Measurements from ENCODE around the gene ACOT7. TPM values are rescaled to one million over a fixed set of nuclear protein-coding genes. Genes with fewer than 3 reads are reported as not detected.
A peak's percentile ranks its signal among the peaks of the same experiment; 100 is the strongest.

Gene ACOT7
- total and polyA plus RNA-seq, 2 of the 13 experiments (the other 11 are each of a cell fraction or from before 2014, with no cell fraction given), result 33.0 to 55.8 TPM

DNA sequence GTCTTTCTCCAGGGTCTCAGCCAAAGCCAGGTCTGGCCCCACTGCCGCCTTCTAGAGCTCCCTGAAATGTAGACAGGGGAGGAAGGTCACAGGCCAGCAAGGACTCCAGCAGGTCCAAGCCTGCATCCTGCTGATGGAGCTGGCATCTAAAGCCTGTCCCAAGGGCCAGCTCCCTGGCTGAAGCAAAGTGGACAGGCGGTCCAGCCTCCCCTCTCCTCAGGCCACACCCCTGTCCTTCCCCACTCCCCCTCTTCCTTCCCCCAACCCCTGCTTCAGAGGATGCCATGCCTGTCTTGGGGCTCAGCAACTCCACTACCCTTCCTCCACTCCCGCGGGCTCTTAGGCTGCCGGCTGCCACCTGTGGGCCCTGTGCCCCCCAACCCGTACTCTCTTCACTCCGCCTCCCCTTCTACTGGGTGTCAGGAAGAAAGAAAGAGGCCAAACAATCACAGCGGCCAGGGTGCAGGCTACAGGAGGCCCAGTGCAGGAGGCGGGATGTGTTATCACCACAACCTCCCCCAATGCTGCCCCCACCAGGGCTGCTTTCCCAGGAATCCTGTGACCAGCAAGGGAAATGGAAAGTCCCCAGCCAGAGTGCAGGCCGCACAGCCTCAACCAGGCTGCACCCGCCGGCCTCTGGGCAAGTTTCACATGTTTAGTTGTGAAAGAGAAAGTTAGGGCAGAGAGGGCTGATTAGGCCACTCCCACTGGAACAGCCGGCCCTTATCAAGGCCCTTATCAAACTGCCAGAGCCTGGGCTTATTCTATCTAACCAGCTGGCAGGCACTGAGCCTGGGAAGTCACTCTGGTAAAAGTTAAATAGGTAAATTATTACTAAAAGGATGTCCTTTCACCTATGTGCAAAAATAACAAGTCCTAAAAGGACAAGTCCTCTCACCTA is 34.1 kb downstream of the ACOT7 start (continued):
- TF ChIP-seq, protein P1, sequence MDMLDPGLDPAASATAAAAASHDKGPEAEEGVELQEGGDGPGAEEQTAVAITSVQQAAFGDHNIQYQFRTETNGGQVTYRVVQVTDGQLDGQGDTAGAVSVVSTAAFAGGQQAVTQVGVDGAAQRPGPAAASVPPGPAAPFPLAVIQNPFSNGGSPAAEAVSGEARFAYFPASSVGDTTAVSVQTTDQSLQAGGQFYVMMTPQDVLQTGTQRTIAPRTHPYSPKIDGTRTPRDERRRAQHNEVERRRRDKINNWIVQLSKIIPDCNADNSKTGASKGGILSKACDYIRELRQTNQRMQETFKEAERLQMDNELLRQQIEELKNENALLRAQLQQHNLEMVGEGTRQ (IDR thresholded peaks at IDR 0.05; ENCODE audit: low read depth, low read length), result no peak
- TF ChIP-seq, protein P1 (CRISPR knock-in tag; IDR thresholded peaks at IDR 0.05; ENCODE audit: borderline replicate concordance), result no peak
- TF ChIP-seq, protein P2, sequence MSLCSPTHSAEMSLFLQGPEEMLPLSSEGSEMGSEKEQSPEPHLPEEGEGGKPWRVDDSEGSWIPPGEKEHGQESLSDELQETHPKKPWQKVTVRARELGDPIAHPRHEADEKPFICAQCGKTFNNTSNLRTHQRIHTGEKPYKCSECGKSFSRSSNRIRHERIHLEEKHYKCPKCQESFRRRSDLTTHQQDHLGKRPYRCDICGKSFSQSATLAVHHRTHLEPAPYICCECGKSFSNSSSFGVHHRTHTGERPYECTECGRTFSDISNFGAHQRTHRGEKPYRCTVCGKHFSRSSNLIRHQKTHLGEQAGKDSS (CRISPR knock-in tag; IDR thresholded peaks at IDR 0.05; ENCODE audit: borderline replicate concordance, low read depth), result peak; percentile 33; the same call in 1 of the 2 replicates
- no peak for TF ChIP-seq ZC3H4 (CRISPR knock-in tag; IDR thresholded peaks at IDR 0.05; ENCODE audit: borderline replicate concordance)
- no peak for TF ChIP-seq PRMT3 (CRISPR knock-in tag; IDR thresholded peaks at IDR 0.05; ENCODE audit: borderline replicate concordance, low read depth)
- TF ChIP-seq ZSCAN31 (CRISPR knock-in tag; IDR thresholded peaks at IDR 0.05; ENCODE audit: low read depth), result no peak
- TF ChIP-seq, protein P3, sequence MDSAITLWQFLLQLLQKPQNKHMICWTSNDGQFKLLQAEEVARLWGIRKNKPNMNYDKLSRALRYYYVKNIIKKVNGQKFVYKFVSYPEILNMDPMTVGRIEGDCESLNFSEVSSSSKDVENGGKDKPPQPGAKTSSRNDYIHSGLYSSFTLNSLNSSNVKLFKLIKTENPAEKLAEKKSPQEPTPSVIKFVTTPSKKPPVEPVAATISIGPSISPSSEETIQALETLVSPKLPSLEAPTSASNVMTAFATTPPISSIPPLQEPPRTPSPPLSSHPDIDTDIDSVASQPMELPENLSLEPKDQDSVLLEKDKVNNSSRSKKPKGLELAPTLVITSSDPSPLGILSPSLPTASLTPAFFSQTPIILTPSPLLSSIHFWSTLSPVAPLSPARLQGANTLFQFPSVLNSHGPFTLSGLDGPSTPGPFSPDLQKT (CRISPR knock-in tag; IDR thresholded peaks at IDR 0.05; ENCODE audit: borderline replicate concordance), result no peak
- TF ChIP-seq ZFP36L1 (CRISPR knock-in tag; IDR thresholded peaks at IDR 0.05), result no peak
- TF ChIP-seq ERF (CRISPR knock-in tag; IDR thresholded peaks at IDR 0.05), result peak; percentile 55
- TF ChIP-seq ZBTB20 (CRISPR knock-in tag; IDR thresholded peaks at IDR 0.05; ENCODE audit: borderline replicate concordance, low read depth), result peak; percentile 1; the same call in 1 of the 2 replicates
- TF ChIP-seq KDM5B (CRISPR knock-in tag; IDR thresholded peaks at IDR 0.05; ENCODE audit: borderline replicate concordance), result peak; percentile 46; the same call in 1 of the 2 replicates
- TF ChIP-seq ZNF101 (CRISPR knock-in tag; IDR thresholded peaks at IDR 0.05; ENCODE audit: borderline replicate concordance, low read depth), result no peak
- TF ChIP-seq ZEB1 (IDR thresholded peaks at IDR 0.05; ENCODE audit: insufficient replicate concordance, low read depth), result no peak
- TF ChIP-seq TOPORS (CRISPR knock-in tag; IDR thresholded peaks at IDR 0.05), result no peak
- TF ChIP-seq, protein P4, sequence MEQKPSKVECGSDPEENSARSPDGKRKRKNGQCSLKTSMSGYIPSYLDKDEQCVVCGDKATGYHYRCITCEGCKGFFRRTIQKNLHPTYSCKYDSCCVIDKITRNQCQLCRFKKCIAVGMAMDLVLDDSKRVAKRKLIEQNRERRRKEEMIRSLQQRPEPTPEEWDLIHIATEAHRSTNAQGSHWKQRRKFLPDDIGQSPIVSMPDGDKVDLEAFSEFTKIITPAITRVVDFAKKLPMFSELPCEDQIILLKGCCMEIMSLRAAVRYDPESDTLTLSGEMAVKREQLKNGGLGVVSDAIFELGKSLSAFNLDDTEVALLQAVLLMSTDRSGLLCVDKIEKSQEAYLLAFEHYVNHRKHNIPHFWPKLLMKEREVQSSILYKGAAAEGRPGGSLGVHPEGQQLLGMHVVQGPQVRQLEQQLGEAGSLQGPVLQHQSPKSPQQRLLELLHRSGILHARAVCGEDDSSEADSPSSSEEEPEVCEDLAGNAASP (CRISPR knock-in tag; IDR thresholded peaks at IDR 0.05; ENCODE audit: borderline replicate concordance), result peak; percentile 54; the same call in 1 of the 2 replicates
- TF ChIP-seq, protein P5, sequence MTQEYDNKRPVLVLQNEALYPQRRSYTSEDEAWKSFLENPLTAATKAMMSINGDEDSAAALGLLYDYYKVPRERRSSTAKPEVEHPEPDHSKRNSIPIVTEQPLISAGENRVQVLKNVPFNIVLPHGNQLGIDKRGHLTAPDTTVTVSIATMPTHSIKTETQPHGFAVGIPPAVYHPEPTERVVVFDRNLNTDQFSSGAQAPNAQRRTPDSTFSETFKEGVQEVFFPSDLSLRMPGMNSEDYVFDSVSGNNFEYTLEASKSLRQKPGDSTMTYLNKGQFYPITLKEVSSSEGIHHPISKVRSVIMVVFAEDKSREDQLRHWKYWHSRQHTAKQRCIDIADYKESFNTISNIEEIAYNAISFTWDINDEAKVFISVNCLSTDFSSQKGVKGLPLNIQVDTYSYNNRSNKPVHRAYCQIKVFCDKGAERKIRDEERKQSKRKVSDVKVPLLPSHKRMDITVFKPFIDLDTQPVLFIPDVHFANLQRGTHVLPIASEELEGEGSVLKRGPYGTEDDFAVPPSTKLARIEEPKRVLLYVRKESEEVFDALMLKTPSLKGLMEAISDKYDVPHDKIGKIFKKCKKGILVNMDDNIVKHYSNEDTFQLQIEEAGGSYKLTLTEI (CRISPR knock-in tag; conservative IDR thresholded peaks at IDR 0.05), result no peak
- peak; percentile 50; the same call in 1 of the 2 replicates for TF ChIP-seq DMAP1 (CRISPR knock-in tag; IDR thresholded peaks at IDR 0.05)
- no peak for TF ChIP-seq ZSCAN20 (CRISPR knock-in tag; IDR thresholded peaks at IDR 0.05; ENCODE audit: borderline replicate concordance)
- no peak for TF ChIP-seq ZNF260 (CRISPR knock-in tag; IDR thresholded peaks at IDR 0.05; ENCODE audit: borderline replicate concordance, low read depth)
- TF ChIP-seq BORCS8-MEF2B (CRISPR knock-in tag; IDR thresholded peaks at IDR 0.05), result peak; percentile 13; the same call in 1 of the 2 replicates
- no peak for TF ChIP-seq MTA3 (CRISPR knock-in tag; IDR thresholded peaks at IDR 0.05)

Data from HepG2 (cell line).